OCI-LY1 (cell line): Measurements from ENCODE around the gene PITPNM1.

Experiments
- EZH2 ChIP-seq: fragments of 200-600 bp; sonication (generic), shearing (Covaris generic); IDR thresholded peaks from 2 replicates; pipeline ENCODE4 v1.8.0; 2017; ENCODE audit warnings: borderline replicate concordance, mixed run types, mild to moderate bottlenecking, antibody characterized with exemption, low read length, moderate library complexity, mixed read lengths
- TF ChIP-seq, protein P1 (sequence below): fragments of 200-600 bp; sonication (generic), shearing (Covaris generic); IDR thresholded peaks from 2 replicates; pipeline ENCODE4 v1.5.1; 2017; ENCODE audit warnings: mild to moderate bottlenecking, antibody characterized with exemption, low read length, moderate library complexity, mixed read lengths

DNA sequence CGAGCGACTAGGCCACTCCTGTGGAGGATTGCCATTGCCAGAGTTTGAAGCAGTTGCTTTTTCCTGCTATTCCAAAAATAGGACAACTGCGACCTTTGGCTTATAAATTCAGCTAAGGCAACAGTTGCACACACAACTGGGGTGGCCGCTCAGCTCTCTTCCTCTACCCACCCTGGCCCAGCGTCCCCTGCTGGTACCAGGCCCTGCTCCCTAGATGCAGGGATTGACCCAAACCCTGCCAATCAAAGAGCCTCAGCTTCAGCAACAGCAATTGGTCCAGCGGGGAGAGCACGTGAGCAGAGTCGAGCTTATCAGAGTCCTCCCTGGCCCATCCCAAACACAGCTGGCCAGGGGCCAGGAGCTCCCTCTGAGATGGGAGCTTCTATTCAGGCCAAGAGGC is 40.1 kb upstream of the PITPNM1 start:
- TF ChIP-seq, protein P1, sequence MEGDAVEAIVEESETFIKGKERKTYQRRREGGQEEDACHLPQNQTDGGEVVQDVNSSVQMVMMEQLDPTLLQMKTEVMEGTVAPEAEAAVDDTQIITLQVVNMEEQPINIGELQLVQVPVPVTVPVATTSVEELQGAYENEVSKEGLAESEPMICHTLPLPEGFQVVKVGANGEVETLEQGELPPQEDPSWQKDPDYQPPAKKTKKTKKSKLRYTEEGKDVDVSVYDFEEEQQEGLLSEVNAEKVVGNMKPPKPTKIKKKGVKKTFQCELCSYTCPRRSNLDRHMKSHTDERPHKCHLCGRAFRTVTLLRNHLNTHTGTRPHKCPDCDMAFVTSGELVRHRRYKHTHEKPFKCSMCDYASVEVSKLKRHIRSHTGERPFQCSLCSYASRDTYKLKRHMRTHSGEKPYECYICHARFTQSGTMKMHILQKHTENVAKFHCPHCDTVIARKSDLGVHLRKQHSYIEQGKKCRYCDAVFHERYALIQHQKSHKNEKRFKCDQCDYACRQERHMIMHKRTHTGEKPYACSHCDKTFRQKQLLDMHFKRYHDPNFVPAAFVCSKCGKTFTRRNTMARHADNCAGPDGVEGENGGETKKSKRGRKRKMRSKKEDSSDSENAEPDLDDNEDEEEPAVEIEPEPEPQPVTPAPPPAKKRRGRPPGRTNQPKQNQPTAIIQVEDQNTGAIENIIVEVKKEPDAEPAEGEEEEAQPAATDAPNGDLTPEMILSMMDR: no peak
- TF ChIP-seq EZH2: no peak
